Measurements from ENCODE around the gene HSPA1A. TPM values are rescaled to one million over a fixed set of nuclear protein-coding genes. Genes with fewer than 3 reads are reported as not detected.

The HSPA1A gene
- total RNA-seq, 1 experiment from 2014 or later, result 77.3 TPM

DNA sequence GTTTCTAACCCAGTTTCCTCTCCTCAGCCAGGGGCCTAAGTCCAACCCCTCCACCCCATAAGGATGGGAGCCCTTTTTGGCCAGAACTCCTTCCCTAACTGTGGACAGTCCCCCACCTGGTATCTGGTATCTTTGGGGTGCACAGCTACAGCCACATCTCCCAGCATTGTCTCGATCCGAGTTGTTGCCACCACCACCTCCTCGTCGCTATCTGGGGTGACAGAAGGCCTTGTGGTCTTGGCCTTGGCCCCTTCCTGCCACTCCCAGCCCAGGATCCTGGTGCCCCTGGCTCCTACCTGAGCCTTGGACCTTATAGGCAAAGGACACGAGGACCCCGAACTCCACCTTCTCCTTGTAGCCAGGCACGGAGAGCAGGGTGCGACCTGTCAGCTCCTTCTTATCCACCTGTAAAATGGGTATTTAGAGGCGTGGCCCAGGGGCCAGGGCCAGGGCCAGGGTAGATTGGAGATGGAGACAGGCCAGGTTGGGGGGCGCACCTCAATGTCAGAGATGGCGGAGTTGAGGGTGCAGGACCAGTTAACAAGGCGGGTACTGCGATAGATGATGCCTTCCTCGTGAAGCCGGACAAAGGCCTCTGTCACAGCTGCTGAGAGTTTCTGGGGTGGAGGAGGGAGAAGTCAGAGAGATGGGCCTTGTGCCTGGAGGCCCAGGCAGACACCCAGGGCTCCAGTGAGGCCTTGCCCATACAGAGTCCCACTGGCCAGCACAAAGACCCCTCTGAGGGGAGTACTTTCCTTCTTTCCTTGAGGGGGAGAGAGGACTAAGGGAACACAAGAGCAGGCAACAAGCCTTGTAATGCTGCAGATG, 31.0 kb upstream of the HSPA1A start:
- no peaks in the 10 kb centered on the region for H3K36me3 ChIP-seq (ENCODE audit: control insufficient read depth, insufficient read depth, low read length)
- no peak overlapping the region for H3K4me3 Mint-ChIP-seq (ENCODE audit: unreplicated experiment)

DNA sequence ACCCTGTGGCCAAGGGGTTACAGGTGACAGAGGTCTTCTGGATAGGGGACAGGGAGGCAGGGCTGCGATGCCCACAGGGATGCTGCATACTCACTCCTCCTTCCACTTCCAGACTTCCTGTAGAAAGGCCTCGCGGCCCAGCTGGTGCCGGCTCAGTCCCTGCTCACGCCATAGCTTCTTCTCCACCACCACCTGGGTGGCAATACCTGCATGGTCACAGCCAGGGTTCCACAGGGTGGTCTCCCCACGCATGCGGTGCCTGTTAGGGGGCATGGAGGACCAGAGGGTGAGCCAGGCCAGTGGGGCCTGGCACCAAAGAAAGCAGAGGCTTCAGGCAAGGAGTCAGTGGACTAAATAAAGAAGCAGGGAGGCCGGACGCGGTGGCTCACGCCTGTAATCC, 29.9 kb upstream of the HSPA1A start:
- BruUV-seq (replicated peaks), result no TSS peak
- H3K27me3 Mint-ChIP-seq (ENCODE audit: insufficient read depth, unreplicated experiment), result no peaks in the 10 kb centered on the region
- H3K27ac Mint-ChIP-seq (ENCODE audit: unreplicated experiment), result no peak overlapping the region
- Histone ChIP-seq H3K4me3 (ENCODE audit: low read depth, low read length) (no peak overlapping the region), H3K9me3 (no peaks in the 10 kb centered on the region), H3K36me3 (ENCODE audit: control insufficient read depth, insufficient read depth, low read length) (no peaks in the 10 kb centered on the region), H3K27me3 (replicated peaks; ENCODE audit: control insufficient read depth, insufficient read depth, low read length) (no peaks in the 10 kb centered on the region), H3K4me1 (no peaks in the 10 kb centered on the region)
- peaks cover 75% of the 10 kb centered on the region for H3K36me3 Mint-ChIP-seq (ENCODE audit: insufficient read depth, unreplicated experiment)
- TF ChIP-seq, protein P1, sequence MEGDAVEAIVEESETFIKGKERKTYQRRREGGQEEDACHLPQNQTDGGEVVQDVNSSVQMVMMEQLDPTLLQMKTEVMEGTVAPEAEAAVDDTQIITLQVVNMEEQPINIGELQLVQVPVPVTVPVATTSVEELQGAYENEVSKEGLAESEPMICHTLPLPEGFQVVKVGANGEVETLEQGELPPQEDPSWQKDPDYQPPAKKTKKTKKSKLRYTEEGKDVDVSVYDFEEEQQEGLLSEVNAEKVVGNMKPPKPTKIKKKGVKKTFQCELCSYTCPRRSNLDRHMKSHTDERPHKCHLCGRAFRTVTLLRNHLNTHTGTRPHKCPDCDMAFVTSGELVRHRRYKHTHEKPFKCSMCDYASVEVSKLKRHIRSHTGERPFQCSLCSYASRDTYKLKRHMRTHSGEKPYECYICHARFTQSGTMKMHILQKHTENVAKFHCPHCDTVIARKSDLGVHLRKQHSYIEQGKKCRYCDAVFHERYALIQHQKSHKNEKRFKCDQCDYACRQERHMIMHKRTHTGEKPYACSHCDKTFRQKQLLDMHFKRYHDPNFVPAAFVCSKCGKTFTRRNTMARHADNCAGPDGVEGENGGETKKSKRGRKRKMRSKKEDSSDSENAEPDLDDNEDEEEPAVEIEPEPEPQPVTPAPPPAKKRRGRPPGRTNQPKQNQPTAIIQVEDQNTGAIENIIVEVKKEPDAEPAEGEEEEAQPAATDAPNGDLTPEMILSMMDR (IDR thresholded peaks at IDR 0.05; ENCODE audit: insufficient read depth in 1 of 2, low read depth in 1 of 2, low read length in 1 of 2, severe bottlenecking in 1 of 2, unreplicated experiment in 1 of 2), result no peak
- H3K4me1 Mint-ChIP-seq (ENCODE audit: low read depth, unreplicated experiment), result peaks cover 3% of the 10 kb centered on the region
- H3K9me3 Mint-ChIP-seq (ENCODE audit: unreplicated experiment), result no peaks in the 10 kb centered on the region
- DNase-seq, result no peak
- ChIA-PET CTCF (interaction anchor here (0.6 kb wide), 1 partner anchor 166 kb away, joined by 3 read pairs; no protein-coding TSS in a partner anchor), POLR2A (no interaction called here)
- intact Hi-C loops (cut with micrococcal nuclease; ENCODE audit: unreplicated experiment), result no loop called here
- H3K4me3 Mint-ChIP-seq (ENCODE audit: unreplicated experiment), result no peak overlapping the region

More for the DNA sequence above, 31.0 kb upstream of the HSPA1A start:
- intact Hi-C loops (cut with micrococcal nuclease; ENCODE audit: unreplicated experiment), result no loop called here
- Mint-ChIP-seq H3K27ac (ENCODE audit: unreplicated experiment) (no peak overlapping the region), H3K36me3 (ENCODE audit: insufficient read depth, unreplicated experiment) (peaks cover 68% of the 10 kb centered on the region), H3K27me3 (ENCODE audit: insufficient read depth, unreplicated experiment) (no peaks in the 10 kb centered on the region), H3K4me1 (ENCODE audit: low read depth, unreplicated experiment) (no peaks in the 10 kb centered on the region), H3K9me3 (ENCODE audit: unreplicated experiment) (no peaks in the 10 kb centered on the region)
- H3K4me3 ChIP-seq (ENCODE audit: low read depth, low read length), result no peak overlapping the region
- no peaks in the 10 kb centered on the region for H3K27me3 ChIP-seq (replicated peaks; ENCODE audit: control insufficient read depth, insufficient read depth, low read length)
- TF ChIP-seq, protein P1 (IDR thresholded peaks at IDR 0.05; ENCODE audit: insufficient read depth in 1 of 2, low read depth in 1 of 2, low read length in 1 of 2, severe bottlenecking in 1 of 2, unreplicated experiment in 1 of 2), result no peak
- ChIA-PET POLR2A (no interaction called here), CTCF (interaction anchor here (0.5 kb wide), 1 partner anchor 45 kb away, joined by 4 read pairs; no protein-coding TSS in a partner anchor)
- no peaks in the 10 kb centered on the region for H3K9me3 ChIP-seq
- no peaks in the 10 kb centered on the region for H3K4me1 ChIP-seq
- no TSS peak for BruUV-seq (replicated peaks)
- DNase-seq, result no peak

GRCh38 chr6:31791324-31792089, 23.8 kb upstream of the HSPA1A start:
- TF ChIP-seq, protein P1 (IDR thresholded peaks at IDR 0.05; ENCODE audit: insufficient read depth in 1 of 2, low read depth in 1 of 2, low read length in 1 of 2, severe bottlenecking in 1 of 2, unreplicated experiment in 1 of 2), result peak; percentile 57 to 68
- Histone ChIP-seq H3K4me3 (ENCODE audit: low read depth, low read length) (no peak overlapping the region), H3K36me3 (ENCODE audit: control insufficient read depth, insufficient read depth, low read length) (no peaks in the 10 kb centered on the region), H3K27me3 (replicated peaks; ENCODE audit: control insufficient read depth, insufficient read depth, low read length) (no peaks in the 10 kb centered on the region), H3K4me1 (0 out of 2 replicates have a peak, but pooled peaks cover 3% of the 10 kb centered on the region), H3K9me3 (no peaks in the 10 kb centered on the region)
- ChIA-PET CTCF (interaction anchor here (0.6 to 1.4 kb wide), 9 partner anchors 16 to 99 kb away, joined by 3 to 9 read pairs (median 3); partner anchors contain the start of genes CLIC1 and MSH5), POLR2A (interaction anchor here (1.0 kb wide), 1 partner anchor 36 kb away, joined by 6 read pairs; the partner anchor contains the start of gene HSPA1B)
- peaks cover 21% of the 10 kb centered on the region for H3K4me1 Mint-ChIP-seq (ENCODE audit: low read depth, unreplicated experiment)
- no peaks in the 10 kb centered on the region for H3K27me3 Mint-ChIP-seq (ENCODE audit: insufficient read depth, unreplicated experiment)
- H3K4me3 Mint-ChIP-seq (ENCODE audit: unreplicated experiment), result peak overlapping the region; percentile 42
- intact Hi-C loops (cut with micrococcal nuclease; ENCODE audit: unreplicated experiment), result loop anchor here (1.0 kb wide), 1 partner anchor 14 kb away; the partner anchor contains the start of gene VWA7
- BruUV-seq (replicated peaks), result no TSS peak
- peak in 1 of 2 experiments; percentile 66 for DNase-seq
- H3K27ac Mint-ChIP-seq (ENCODE audit: unreplicated experiment), result peak overlapping the region; percentile 27
- peaks cover 60% of the 10 kb centered on the region for H3K36me3 Mint-ChIP-seq (ENCODE audit: insufficient read depth, unreplicated experiment)
- no peaks in the 10 kb centered on the region for H3K9me3 Mint-ChIP-seq (ENCODE audit: unreplicated experiment)

All from Caco-2 (cell line).